Upper lobe of right lung (tissue), 1 donor: ENCODE data around the gene VWA1. TPM values are rescaled to one million over a fixed set of nuclear protein-coding genes. Genes with fewer than 3 reads are reported as not detected.
A peak's percentile ranks its signal among the peaks of the same experiment; 100 is the strongest.
"Not testable (repeated sequence)": the region's sequence is repeated elsewhere in the genome, so short reads cannot be mapped to it uniquely, and the experiment has no call there.

Experiments
- ATAC-seq: fragments of 200-7000 bp; cut with Tn5 transposase; one replicate; pipeline ENCODE4 v1.9.1; 2020; ENCODE audit warnings: mild to moderate bottlenecking, moderate library complexity
- DNase-seq: peaks from one replicate; pipeline ENCODE4 v3.0.0-alpha.2; 2020
- H3K27ac ChIP-seq: fragments of 200-600 bp; one replicate; pipeline ENCODE4 v1.8.0; 2022
- H3K27me3 ChIP-seq: fragments of 200-600 bp; one replicate; pipeline ENCODE4 v1.8.0; 2022; ENCODE audit warnings: mild to moderate bottlenecking
- H3K36me3 ChIP-seq: fragments of 200-600 bp; one replicate; pipeline ENCODE4 v1.8.0; 2022
- H3K4me1 ChIP-seq: fragments of 200-600 bp; one replicate; pipeline ENCODE4 v1.8.0; 2022
- H3K4me3 ChIP-seq: fragments of 200-600 bp; one replicate; pipeline ENCODE4 v1.8.0; 2022; ENCODE audit warnings: mild to moderate bottlenecking
- H3K9me3 ChIP-seq: fragments of 200-600 bp; one replicate; pipeline ENCODE4 v1.8.0; 2022
- CTCF ChIP-seq: fragments of 200-600 bp; IDR thresholded peaks from one replicate; pipeline ENCODE4 v1.8.0; 2022; ENCODE audit warnings: antibody characterized with exemption
- intact Hi-C: fragments of 100-400 bp; cut with DNase I; formaldehyde crosslinking; loops from one replicate; pipeline ENCODE4 v1.11.0; 2022
- total RNA-seq: library from RNA; stranded (reverse); fragmentation: NEBNext Ultra II Directional; extraction: Animal tissue kit (Norgen Biotek cat#: 25700); gene quantifications from one replicate; pipeline ENCODE4 v1.2.1, GENCODE V29; 2021
- donor health status: DM: no; HTN: yes; CAD: no; lungs with severe emphysema.

VWA1 gene
- total RNA-seq, 1 donor from 2014 or later = 87.4 TPM

DNA sequence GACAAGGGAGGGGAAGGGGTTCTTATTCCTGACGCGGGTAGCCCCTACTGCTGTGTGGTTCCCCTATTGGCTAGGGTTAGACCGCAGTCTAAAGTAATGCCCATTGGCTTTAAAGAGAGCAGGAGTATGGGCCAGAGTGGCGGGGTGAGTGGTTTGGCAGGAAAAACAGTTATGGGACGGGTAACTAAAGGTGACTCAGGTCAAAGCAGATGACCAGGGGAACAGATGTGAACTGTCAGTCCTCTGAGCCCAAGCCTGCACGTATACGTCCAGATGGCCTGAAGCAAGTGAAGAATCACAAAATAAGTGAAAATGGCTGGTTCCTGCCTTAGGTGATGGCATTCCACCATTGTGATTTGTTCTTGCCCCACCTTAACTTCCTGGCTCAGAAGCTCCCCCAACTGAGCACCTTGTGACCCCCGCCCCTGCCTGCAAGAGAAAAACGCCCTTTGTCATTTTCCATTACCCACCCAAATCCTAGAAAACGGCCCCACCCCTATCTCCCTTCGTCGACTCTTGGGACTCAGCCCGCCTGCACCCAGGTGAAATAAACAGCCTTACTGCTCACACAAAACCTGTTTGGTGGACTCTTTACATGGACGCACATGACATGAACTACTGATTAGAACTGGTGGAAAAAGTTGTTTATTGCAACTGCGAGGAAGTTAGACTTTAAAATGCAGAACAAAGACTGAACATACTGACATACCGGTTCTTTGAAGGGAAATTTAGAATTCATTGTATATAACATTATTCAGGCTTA, 35.3 kb downstream of the VWA1 start:
- Histone ChIP-seq H3K36me3 (no peaks in the 10 kb centered on the region), H3K27ac (peak overlapping the region; percentile 63), H3K27me3 (no peaks in the 10 kb centered on the region), H3K4me3 (peak overlapping the region; percentile 92), H3K4me1 (peaks cover 19% of the 10 kb centered on the region), H3K9me3 (no peaks in the 10 kb centered on the region)
- intact Hi-C loops = no loop called here
- DNase-seq (no peak), ATAC-seq (no peak)
- TF ChIP-seq CTCF = no peak

DNA sequence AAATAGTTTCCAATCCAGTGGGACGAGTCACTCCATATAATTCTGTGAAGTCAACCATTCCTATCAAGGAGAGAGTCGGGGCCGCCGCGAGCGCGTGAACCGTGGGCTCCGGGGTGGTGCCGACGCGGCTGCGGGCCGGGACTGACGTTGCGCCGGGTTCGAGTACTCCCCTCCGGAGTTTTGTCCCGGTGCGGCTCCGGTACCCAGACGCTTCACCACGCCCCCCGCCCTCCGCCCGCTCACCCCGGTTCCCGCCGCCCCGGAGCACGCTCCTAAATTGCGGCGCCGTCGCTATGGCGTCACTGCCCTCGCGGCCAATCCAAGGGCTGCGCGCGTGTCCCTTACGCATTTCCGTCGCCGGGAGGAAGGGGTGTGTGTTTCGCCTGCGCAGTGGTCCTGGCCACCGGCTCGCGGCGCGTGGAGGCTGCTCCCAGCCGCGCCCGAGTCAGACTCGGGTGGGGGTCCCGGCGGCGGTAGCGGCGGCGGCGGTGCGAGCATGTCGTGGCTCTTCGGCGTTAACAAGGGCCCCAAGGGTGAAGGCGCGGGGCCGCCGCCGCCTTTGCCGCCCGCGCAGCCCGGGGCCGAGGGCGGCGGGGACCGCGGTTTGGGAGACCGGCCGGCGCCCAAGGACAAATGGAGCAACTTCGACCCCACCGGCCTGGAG, 36.0 kb downstream of the VWA1 start, which contains the start of gene ATAD3B:
Gene ATAD3B, plus strand, starts transcription at position 377 of the 664 bp plus-strand sequence. Its CDS starts 120 bp downstream, at position 497.
- H3K4me3 ChIP-seq = peak within 1 kb of the TSS; percentile 92
- intact Hi-C loops = no loop called here
- DNase-seq = peak; percentile 98
- no peaks in the 10 kb centered on the region for H3K36me3 ChIP-seq
- no peaks in the 10 kb centered on the region for H3K9me3 ChIP-seq
- peaks cover 19% of the 10 kb centered on the region for H3K4me1 ChIP-seq
- H3K27ac ChIP-seq = peak within 1 kb of the TSS; percentile 63
- ATAC-seq = peak; percentile 98
- no peak for TF ChIP-seq CTCF
- no peaks in the 10 kb centered on the region for H3K27me3 ChIP-seq

- H3K27me3 ChIP-seq, DNase-seq, H3K36me3 ChIP-seq, H3K9me3 ChIP-seq, intact Hi-C loops: not testable (repeated sequence)
- Histone ChIP-seq H3K4me1 (peaks cover 19% of the 10 kb centered on the region), H3K27ac (peak overlapping the region; percentile 63), H3K4me3 (peak overlapping the region; percentile 92)
- peak; percentile 3 for ATAC-seq
These were observed 36.8 kb downstream of the VWA1 start for GRCh38 chr1:1472053-1472876.

GRCh38 chr1:1476011-1476410, 40.5 kb downstream of the VWA1 start:
- H3K27ac ChIP-seq, H3K4me3 ChIP-seq, ATAC-seq, H3K9me3 ChIP-seq, DNase-seq, H3K27me3 ChIP-seq, intact Hi-C loops: not testable (repeated sequence)
- Histone ChIP-seq H3K4me1 (peaks cover 13% of the 10 kb centered on the region), H3K36me3 (peaks cover 18% of the 10 kb centered on the region)

DNA sequence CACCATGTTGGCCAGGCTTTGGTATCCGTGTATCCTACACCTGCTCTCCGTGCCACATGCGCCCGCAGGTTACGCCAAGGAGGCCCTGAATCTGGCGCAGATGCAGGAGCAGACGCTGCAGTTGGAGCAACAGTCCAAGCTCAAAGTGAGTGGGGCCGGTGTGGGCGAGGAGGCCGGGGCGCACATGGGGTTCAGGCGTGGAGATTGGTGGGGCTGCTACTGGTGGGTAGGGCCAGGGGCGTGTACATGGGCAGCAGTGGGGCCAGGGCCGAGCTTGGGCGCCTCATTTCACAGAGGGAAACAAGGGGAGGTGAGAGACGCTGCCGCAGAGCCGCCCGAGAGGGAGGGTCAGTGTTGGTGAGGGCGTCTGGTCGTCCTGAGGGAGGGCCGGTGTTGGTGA, 41.7 kb downstream of the VWA1 start:
- intact Hi-C loops = no loop called here

More for the DNA sequence above, 41.7 kb downstream of the VWA1 start:
- H3K36me3 ChIP-seq = peaks cover 18% of the 10 kb centered on the region
- H3K27ac ChIP-seq = no peak overlapping the region
- DNase-seq (no peak), ATAC-seq (no peak)
- H3K9me3 ChIP-seq = no peaks in the 10 kb centered on the region
- H3K4me1 ChIP-seq = peaks cover 13% of the 10 kb centered on the region
- no peak overlapping the region for H3K4me3 ChIP-seq
- H3K27me3 ChIP-seq = no peaks in the 10 kb centered on the region
- TF ChIP-seq CTCF = no peak
